Stimulated activated CD8-positive, alpha-beta memory T cell treated with anti-CD3 and anti-CD28 coated beads, Interleukin-4, amount 100 ng/mL, for 4 hours (primary cell): Measurements from ENCODE around the gene LAGE3.
A peak's percentile ranks its signal among the peaks of the same experiment; 100 is the strongest.

Experiments
- DNase-seq, 2 donors: peaks; one replicate each; pipeline ENCODE4 v3.0.0-alpha.2; 2020; ENCODE audit warnings: low read depth in 2 of 2, low spot score in 1 of 2

Gene LAGE3

DNA sequence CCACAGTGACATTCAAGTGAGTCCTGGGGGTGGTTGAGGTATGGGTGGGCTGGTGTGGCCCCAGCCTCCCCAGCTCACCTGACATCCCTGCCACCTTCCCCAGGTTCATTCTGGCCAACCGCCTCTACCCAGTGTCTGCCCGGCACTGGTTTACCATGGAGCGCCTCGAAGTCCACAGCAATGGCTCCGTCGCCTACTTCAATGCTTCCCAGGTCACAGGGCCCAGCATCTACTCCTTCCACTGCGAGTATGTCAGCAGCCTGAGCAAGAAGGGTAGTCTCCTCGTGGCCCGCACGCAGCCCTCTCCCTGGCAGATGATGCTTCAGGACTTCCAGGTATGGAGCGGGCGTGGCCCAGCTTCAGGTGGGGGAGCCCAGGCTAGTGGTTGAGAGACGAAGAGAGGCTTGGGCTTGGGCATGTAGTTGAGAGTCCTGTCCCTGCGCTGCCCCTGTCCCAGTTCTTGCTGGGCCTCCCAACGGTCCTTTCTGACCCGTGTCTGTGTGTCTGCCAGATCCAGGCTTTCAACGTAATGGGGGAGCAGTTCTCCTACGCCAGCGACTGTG, 43.8 kb downstream of the LAGE3 start:
- no peak for DNase-seq

DNA sequence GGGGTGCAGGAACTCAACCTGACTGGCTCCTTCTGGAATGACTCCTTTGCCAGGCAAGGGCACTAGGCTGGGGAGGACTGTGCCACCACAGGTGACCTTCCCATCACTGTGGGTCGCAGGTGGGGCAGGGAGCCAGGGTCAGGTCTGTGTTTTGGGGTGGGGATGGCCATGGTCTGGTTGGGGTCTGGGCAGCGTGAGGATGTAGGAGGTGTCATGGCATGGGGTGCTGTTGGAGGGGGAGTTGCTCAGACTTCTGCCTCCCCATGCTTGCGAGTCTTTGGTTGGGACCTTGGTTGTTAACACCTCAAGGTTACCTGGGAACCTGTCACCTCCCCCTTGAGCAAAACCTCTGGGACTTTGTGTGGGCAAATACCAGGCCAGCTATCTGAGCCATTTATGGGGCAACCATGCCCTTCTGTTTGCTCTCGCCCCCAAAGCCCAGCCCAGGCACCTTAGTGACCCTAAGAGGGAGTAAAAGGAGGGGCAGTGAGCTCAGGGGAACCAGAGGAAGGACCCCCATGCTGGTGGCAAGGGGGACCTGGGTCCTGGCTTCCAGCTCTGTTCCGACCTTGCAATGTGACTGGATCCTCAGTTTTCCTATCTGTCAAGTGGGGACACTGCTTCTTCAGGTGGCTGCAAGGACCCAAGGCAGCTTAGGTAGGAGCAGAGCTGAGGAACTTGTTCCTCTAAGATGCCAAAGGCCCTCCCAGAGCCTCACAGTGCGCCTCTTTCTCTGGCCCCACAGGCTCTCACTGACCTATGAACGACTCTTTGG, 44.5 kb downstream of the LAGE3 start:
- no peak for DNase-seq

- no peak for DNase-seq
Measured at GRCh38 chrX:154433605-154434004, 45.5 kb downstream of the LAGE3 start.

DNA sequence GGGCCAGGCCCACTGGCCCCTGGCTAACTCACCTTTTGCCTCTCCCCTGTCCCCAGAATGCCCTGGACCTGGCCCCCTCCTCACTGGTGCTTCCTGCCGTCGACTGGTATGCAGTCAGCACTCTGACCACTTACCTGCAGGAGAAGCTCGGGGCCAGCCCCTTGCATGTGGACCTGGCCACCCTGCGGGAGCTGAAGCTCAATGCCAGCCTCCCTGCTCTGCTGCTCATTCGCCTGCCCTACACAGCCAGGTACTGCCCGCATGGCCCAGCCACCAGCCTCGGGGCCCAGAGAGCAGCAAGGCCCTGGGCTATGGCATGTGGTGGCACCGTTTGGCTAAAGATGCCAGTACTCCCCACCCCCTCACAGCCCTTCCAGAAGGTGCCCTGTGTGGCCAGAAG, 46.9 kb downstream of the LAGE3 start:
- no peak for DNase-seq

- no peak for DNase-seq
Measured at GRCh38 chrX:154431341-154431740, 47.7 kb downstream of the LAGE3 start.

- no peak for DNase-seq
Measured at GRCh38 chrX:154430916-154431315, 48.2 kb downstream of the LAGE3 start.

DNA sequence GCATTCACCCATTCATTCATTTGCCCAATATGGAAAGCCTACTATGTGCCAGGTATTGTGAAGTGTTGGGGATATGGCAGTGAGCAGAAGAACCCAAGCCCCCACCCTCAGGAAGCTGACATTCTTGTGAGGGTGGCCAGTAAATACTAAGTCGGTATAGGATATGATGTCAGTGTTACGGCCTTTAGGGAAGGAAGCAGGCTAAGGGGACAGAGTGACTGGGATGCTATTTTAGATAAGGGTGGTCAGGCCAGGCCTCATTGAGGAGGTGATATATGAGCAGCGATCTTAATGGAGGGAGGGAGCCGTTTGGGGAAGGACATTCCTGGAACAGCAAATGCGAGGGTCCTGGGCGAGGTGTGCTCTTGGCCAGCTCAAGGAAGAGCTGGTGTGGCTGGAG, 48.6 kb downstream of the LAGE3 start:
- no peak for DNase-seq

DNA sequence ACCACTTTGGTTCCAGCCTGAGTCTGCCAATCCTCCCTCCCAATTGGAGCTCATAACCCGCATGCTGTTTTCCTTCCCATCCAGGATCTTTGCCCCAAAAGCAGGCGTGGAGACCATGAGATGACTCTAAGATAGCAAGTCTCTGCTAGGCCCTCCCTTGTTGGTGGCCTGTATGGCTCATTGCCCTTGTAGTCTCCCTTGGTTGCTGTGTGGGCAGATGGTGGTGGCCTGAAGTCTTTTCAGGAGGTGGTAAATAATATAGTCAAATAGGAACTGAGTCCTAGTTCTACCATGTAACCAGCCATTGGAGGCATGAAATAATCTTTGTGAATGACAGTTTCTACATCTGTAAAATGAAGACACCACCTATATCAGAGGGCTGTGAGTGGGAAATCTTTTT, 49.4 kb downstream of the LAGE3 start:
- DNase-seq = no peak

DNA sequence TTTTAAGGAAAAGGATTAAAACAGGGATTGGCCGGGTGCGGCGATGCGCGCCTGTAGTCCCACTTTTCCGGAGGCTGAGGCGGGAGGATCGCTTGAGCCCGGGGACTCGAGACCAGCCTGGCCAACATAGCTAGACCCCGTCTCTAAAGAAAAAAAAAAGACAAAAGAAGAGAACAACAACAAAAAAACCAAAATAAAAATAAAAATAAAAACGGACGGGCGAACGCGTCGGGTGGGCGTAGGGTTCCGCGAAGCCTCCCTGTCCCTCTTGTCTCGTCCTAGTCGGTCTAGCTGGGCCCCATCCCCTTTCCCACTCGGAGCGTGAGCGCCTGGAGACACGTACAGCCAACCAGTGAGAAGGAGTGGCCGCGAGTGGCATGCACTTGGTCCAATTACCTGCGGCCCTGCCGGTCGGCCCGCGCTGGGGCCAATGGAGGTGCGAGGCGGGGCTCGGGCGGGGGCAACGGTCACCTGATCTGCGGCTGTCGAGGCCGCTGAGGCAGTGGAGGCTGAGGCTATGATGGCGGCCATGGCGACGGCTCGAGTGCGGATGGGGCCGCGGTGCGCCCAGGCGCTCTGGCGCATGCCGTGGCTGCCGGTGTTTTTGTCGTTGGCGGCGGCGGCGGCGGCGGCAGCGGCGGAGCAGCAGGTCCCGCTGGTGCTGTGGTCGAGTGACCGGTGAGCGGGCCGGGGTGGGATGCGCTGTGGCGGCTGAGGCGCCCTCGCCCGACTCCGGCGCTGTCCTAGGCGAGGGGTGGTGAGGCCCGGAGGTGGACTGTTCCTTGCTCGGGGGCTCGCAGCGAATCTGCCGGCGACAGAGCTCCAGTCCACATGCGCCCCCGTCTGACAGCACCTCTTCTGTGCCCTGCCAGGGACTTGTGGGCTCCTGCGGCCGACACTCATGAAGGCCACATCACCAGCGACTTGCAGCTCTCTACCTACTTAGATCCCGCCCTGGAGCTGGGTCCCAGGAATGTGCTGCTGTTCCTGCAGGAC, 50.6 kb downstream of the LAGE3 start, which contains the start of gene ATP6AP1:
Gene ATP6AP1 (plus strand): TSS at position 502 of the 996 bp plus-strand sequence. CDS start 16 bp downstream, at position 518.
- peak; percentile 57 to 70 for DNase-seq
